IMR-90 (cell line): ENCODE results near the gene EVL. TPM values are rescaled to one million over a fixed set of nuclear protein-coding genes. Genes with fewer than 3 reads are reported as not detected.
A peak's percentile ranks its signal among the peaks of the same experiment; 100 is the strongest.

Experiments
- ATAC-seq: fragments of 200-7000 bp; cut with Tn5 transposase; 2 replicates; pipeline ENCODE4 v1.9.1; 2020; ENCODE audit warnings: low read depth, mild to moderate bottlenecking, moderate library complexity
- BruUV-seq: library from RNA; stranded (reverse); fragments of 400-500 nt; replicated peaks from 2 replicates; lab custom pipeline; 2021; lab: Mats Ljungman, UMichigan
- CTCF ChIA-PET: fragments of 300-600 bp; formaldehyde crosslinking; extraction: SDS; loops from one replicate; lab custom pipeline; 2021; ENCODE audit warnings: antibody characterized with exemption; lab: Yijun Ruan, JAX
- POLR2A ChIA-PET: fragments of 300-600 bp; sonication (Branson Sonifier 250); formaldehyde crosslinking; loops from one replicate; lab custom pipeline; 2022; ENCODE audit warnings: antibody characterized with exemption; ENCODE audit not compliant: unreplicated experiment; lab: Charles Lee
- DNase-seq: peaks from one replicate; pipeline ENCODE4 v3.0.0; 2013
- H2AFZ ChIP-seq: replicated peaks from 2 replicates; pipeline ENCODE3; 2013; ENCODE audit warnings: low read length, mild to moderate bottlenecking; ENCODE audit not compliant: poor library complexity
- H2AK5ac ChIP-seq: 2 replicates; pipeline ENCODE4 v1.6.1; 2013; ENCODE audit warnings: low read depth, low read length, inconsistent platforms
- H2AK9ac ChIP-seq: replicated peaks from 2 replicates; pipeline ENCODE3; 2013; ENCODE audit warnings: mild to moderate bottlenecking, low read depth, low read length, moderate library complexity; ENCODE audit not compliant: poor library complexity
- H2BK120ac ChIP-seq: 2 replicates; pipeline ENCODE4 v1.6.1; 2013; ENCODE audit warnings: low read depth, low read length, inconsistent platforms
- H2BK15ac ChIP-seq: 3 replicates; pipeline ENCODE4 v1.6.1; 2013; ENCODE audit warnings: low read depth, low read length, inconsistent platforms
- H2BK20ac ChIP-seq: 2 replicates; pipeline ENCODE4 v1.6.1; 2013; ENCODE audit warnings: low read depth, mild to moderate bottlenecking, inconsistent platforms, low read length, moderate library complexity
- H2BK5ac ChIP-seq: 2 replicates; pipeline ENCODE4 v1.6.1; 2013; ENCODE audit warnings: mild to moderate bottlenecking, low read depth, low read length, inconsistent platforms; ENCODE audit not compliant: poor library complexity, severe bottlenecking
- H3K14ac ChIP-seq: replicated peaks from 2 replicates; pipeline ENCODE4 v1.6.1; 2013; ENCODE audit warnings: low read depth, low read length, inconsistent platforms
- H3K18ac ChIP-seq: 2 replicates; pipeline ENCODE4 v1.6.1; 2013; ENCODE audit warnings: low read depth, low read length, control low read depth
- H3K23ac ChIP-seq: 2 replicates; pipeline ENCODE4 v1.6.1; 2013; ENCODE audit warnings: low read depth, low read length, inconsistent platforms
- H3K27ac ChIP-seq: 2 replicates; pipeline ENCODE4 v1.5.1; 2013; ENCODE audit warnings: mild to moderate bottlenecking, control low read depth, low read length; ENCODE audit not compliant: insufficient read depth
- H3K27me3 ChIP-seq: 2 replicates; pipeline ENCODE4 v1.6.1; 2013; ENCODE audit warnings: low read length; ENCODE audit not compliant: control insufficient read depth, insufficient read depth
- H3K36me3 ChIP-seq: 2 replicates; pipeline ENCODE4 v1.6.1; 2013; ENCODE audit warnings: low read length, mixed read lengths; ENCODE audit not compliant: control insufficient read depth, insufficient read depth
- H3K4ac ChIP-seq: 2 replicates; pipeline ENCODE4 v1.6.1; 2013; ENCODE audit warnings: low read depth, low read length, inconsistent platforms
- H3K4me1 ChIP-seq: 2 replicates; pipeline ENCODE4 v1.6.1; 2013; ENCODE audit warnings: low read length, mixed read lengths; ENCODE audit not compliant: control insufficient read depth, insufficient read depth
- H3K4me2 ChIP-seq: 2 replicates; pipeline ENCODE4 v1.6.1; 2013; ENCODE audit warnings: low read depth, mild to moderate bottlenecking, control low read depth, low read length, moderate library complexity
- H3K4me3 ChIP-seq: 2 replicates; pipeline ENCODE4 v1.5.1; 2013; ENCODE audit warnings: low read depth, mild to moderate bottlenecking, control low read depth, low read length, moderate library complexity; ENCODE audit not compliant: insufficient read depth
- H3K56ac ChIP-seq: 2 replicates; pipeline ENCODE4 v1.6.1; 2013; ENCODE audit warnings: low read length, inconsistent platforms; ENCODE audit not compliant: insufficient read depth; ENCODE audit errors: extremely low read depth
- H3K79me1 ChIP-seq, 2 experiments: 2 replicates each; pipeline ENCODE4 v1.6.1; 2013; ENCODE audit warnings: low read length in 2 of 2, inconsistent platforms in 1 of 2, low read depth in 1 of 2
- H3K9ac ChIP-seq: 2 replicates; pipeline ENCODE4 v1.6.1; 2013; ENCODE audit warnings: low read depth, low read length, control low read depth
- H3K9me1 ChIP-seq: 2 replicates; pipeline ENCODE4 v1.6.1; 2013; ENCODE audit warnings: low read length, inconsistent platforms; ENCODE audit not compliant: insufficient read depth
- H3K9me3 ChIP-seq: 2 replicates; pipeline ENCODE4 v1.6.1; 2013; ENCODE audit warnings: low read length; ENCODE audit not compliant: control insufficient read depth, insufficient read depth
- H4K20me1 ChIP-seq: 2 replicates; pipeline ENCODE4 v1.6.1; 2013; ENCODE audit warnings: low read length, inconsistent platforms; ENCODE audit not compliant: insufficient read depth
- H4K5ac ChIP-seq: 2 replicates; pipeline ENCODE4 v1.6.1; 2013; ENCODE audit warnings: mild to moderate bottlenecking, low read depth, low read length, control low read depth
- H4K8ac ChIP-seq, 2 experiments: 2 replicates each; pipeline ENCODE4 v1.6.1; 2013; ENCODE audit warnings: low read depth in 2 of 2, low read length in 2 of 2, control low read depth in 1 of 2, inconsistent platforms in 1 of 2
- H4K91ac ChIP-seq: 2 replicates; pipeline ENCODE4 v1.6.1; 2013; ENCODE audit warnings: low read depth, low read length, inconsistent platforms; ENCODE audit not compliant: insufficient read depth
- USF2 ChIP-seq: fragments of 150-350 bp; IDR thresholded peaks from 2 replicates; pipeline ENCODE4 v1.6.1; 2017; ENCODE audit warnings: mild to moderate bottlenecking, antibody characterized with exemption, low read length, low read depth
- WGBS, 2 experiments: methylation state at CpG; one replicate each; pipeline versions ENCODE4 v1.1.5 to v1.1.7; 2013; ENCODE audit warnings: missing lambda C conversion rate in 2 of 2; ENCODE audit not compliant: insufficient read length in 1 of 2; ENCODE audit errors: extremely low coverage in 2 of 2; 5-methylcytosine and 5-hydroxymethylcytosine counted together
- dilution Hi-C: fragments of 300-500 bp; cut with HindIII; formaldehyde crosslinking; loops from one replicate; pipeline ENCODE4 v1.14.3; 2018; ENCODE audit warnings: low sequenced_read_pairs; ENCODE audit not compliant: unreplicated experiment
- in situ Hi-C: fragments of 300-500 bp; cut with MboI; formaldehyde crosslinking; loops from 3 replicates; pipeline ENCODE4 v1.14.3; 2019; ENCODE audit warnings: low sequenced_read_pairs, inconsistent platforms, mixed read lengths
- intact Hi-C: fragments of 100-400 bp; cut with micrococcal nuclease; formaldehyde crosslinking; loops from 2 replicates; pipeline ENCODE4 v1.10.0; 2022
- polyA plus RNA-seq, 3 experiments: library from polyadenylated mRNA; depleted of rRNA; stranded (reverse); fragments of >200 nt; gene quantifications; 2 replicates each; pipeline ENCODE4 v1.2.3, GENCODE V29; 2012; ENCODE audit warnings: low replicate concordance in 1 of 3
- total RNA-seq: library from RNA; depleted of rRNA; stranded (reverse); fragments of >200 nt; gene quantifications from 2 replicates; pipeline ENCODE4 v1.2.3, GENCODE V29; 2012
- TF ChIP-seq, protein P1 (sequence below): conservative IDR thresholded peaks from 2 replicates; pipeline ENCODE4 v1.5.1; 2012; ENCODE audit warnings: mild to moderate bottlenecking, low read depth, low read length, improper control_type of control experiment

EVL gene
- total and polyA plus RNA-seq, 2 of the 4 experiments (the other 2 are of a cell fraction): 7.2 to 36.5 TPM

- Histone ChIP-seq H3K27ac (no peak overlapping the region), H3K56ac (no peak overlapping the region), H3K4me1 (peaks cover 8% of the 10 kb centered on the region; the same call in 1 of the 2 replicates), H2BK5ac (no peak overlapping the region), H3K4me2 (no peak overlapping the region), H3K9ac (no peak overlapping the region), H2AFZ (no peak overlapping the region), H2BK20ac (no peak overlapping the region), H3K36me3 (no peaks in the 10 kb centered on the region), H2AK5ac (no peak overlapping the region), H4K91ac (no peak overlapping the region), H3K23ac (no peak overlapping the region), H3K4ac (no peak overlapping the region), H4K5ac (no peak overlapping the region), H3K27me3 (no peaks in the 10 kb centered on the region), H3K4me3 (no peak overlapping the region), H3K18ac (no peak overlapping the region), H3K9me1 (peaks cover 6% of the 10 kb centered on the region; the same call in 1 of the 2 replicates), H3K79me1 (peaks cover 7 to 17% of the 10 kb centered on the region in 2 experiments; a peak in 2 of 4 replicates), H3K14ac (no peak overlapping the region), H2BK15ac (no peak overlapping the region), H4K20me1 (peaks cover 17% of the 10 kb centered on the region), H2AK9ac (no peak overlapping the region), H4K8ac (no peak overlapping the region), H3K9me3 (no peaks in the 10 kb centered on the region), H2BK120ac (no peak overlapping the region)
- 68% methylated on average over 3 of the region's 9 CpGs; no CpG with 5 or more reads in 1 of the 2 experiments for WGBS, 2 experiments
- intact Hi-C loops: no loop called here
- TF ChIP-seq USF2: no peak
- TF ChIP-seq, protein P1, sequence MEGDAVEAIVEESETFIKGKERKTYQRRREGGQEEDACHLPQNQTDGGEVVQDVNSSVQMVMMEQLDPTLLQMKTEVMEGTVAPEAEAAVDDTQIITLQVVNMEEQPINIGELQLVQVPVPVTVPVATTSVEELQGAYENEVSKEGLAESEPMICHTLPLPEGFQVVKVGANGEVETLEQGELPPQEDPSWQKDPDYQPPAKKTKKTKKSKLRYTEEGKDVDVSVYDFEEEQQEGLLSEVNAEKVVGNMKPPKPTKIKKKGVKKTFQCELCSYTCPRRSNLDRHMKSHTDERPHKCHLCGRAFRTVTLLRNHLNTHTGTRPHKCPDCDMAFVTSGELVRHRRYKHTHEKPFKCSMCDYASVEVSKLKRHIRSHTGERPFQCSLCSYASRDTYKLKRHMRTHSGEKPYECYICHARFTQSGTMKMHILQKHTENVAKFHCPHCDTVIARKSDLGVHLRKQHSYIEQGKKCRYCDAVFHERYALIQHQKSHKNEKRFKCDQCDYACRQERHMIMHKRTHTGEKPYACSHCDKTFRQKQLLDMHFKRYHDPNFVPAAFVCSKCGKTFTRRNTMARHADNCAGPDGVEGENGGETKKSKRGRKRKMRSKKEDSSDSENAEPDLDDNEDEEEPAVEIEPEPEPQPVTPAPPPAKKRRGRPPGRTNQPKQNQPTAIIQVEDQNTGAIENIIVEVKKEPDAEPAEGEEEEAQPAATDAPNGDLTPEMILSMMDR: 0 out of 2 replicates have a peak, but pooled peaks have one; percentile 6
- ATAC-seq (peak; percentile 51), DNase-seq (peak; percentile 72)
- ChIA-PET CTCF (no interaction called here), POLR2A (no interaction called here)
- no TSS peak for BruUV-seq
- dilution Hi-C loops: no loop called here
- in situ Hi-C loops: no loop called here
Measured at GRCh38 chr14:100078997-100079725, 13.9 kb downstream of the EVL start.
